RWPE2 (cell line): Measurements from ENCODE around the gene CDC73.
"Not testable (repeated sequence)": the region's sequence is repeated elsewhere in the genome, so short reads cannot be mapped to it uniquely, and the experiment has no call there.

Experiments used
- ATAC-seq: fragments of 200-7000 bp; cut with Tn5 transposase; 3 replicates; pipeline ENCODE4 v1.9.1; 2021; ENCODE audit warnings: low read depth
- DNase-seq: peaks from one replicate; pipeline ENCODE4 v3.0.0-alpha.2; 2020; ENCODE audit warnings: low spot score
- H3K27ac ChIP-seq: fragments of 450-650 bp; 2 replicates; pipeline ENCODE4 v1.5.1; 2017; ENCODE audit warnings: mild to moderate bottlenecking; ENCODE audit not compliant: poor library complexity, severe bottlenecking
- H3K27me3 ChIP-seq: fragments of 250-450 bp; sonication (Bioruptor Pico); 2 replicates; pipeline ENCODE4 v1.5.1; 2021; ENCODE audit warnings: mild to moderate bottlenecking, moderate library complexity; ENCODE audit not compliant: insufficient read depth, poor library complexity, severe bottlenecking
- H3K36me3 ChIP-seq: fragments of 250-450 bp; sonication (Bioruptor Pico); 2 replicates; pipeline ENCODE4 v1.5.1; 2020; ENCODE audit warnings: low read depth, mild to moderate bottlenecking, moderate library complexity
- H3K4me1 ChIP-seq: fragments of 250-450 bp; sonication (Bioruptor Pico); 2 replicates; pipeline ENCODE4 v1.5.1; 2021; ENCODE audit warnings: mild to moderate bottlenecking, moderate library complexity; ENCODE audit not compliant: insufficient read depth, poor library complexity, severe bottlenecking
- H3K4me3 ChIP-seq: fragments of 250-450 bp; sonication (Bioruptor Pico); 2 replicates; pipeline ENCODE4 v1.5.1; 2021; ENCODE audit warnings: mild to moderate bottlenecking, moderate library complexity; ENCODE audit not compliant: severe bottlenecking
- H3K9me3 ChIP-seq: fragments of 250-450 bp; sonication (Bioruptor Pico); 2 replicates; pipeline ENCODE4 v1.5.1; 2021; ENCODE audit warnings: mild to moderate bottlenecking, moderate library complexity; ENCODE audit not compliant: severe bottlenecking
- TF ChIP-seq, protein P1 (sequence below): fragments of 450-650 bp; IDR thresholded peaks from one replicate; pipeline ENCODE4 v1.5.1; 2017; ENCODE audit warnings: mild to moderate bottlenecking, moderate library complexity; ENCODE audit not compliant: poor library complexity, severe bottlenecking

Gene CDC73

DNA sequence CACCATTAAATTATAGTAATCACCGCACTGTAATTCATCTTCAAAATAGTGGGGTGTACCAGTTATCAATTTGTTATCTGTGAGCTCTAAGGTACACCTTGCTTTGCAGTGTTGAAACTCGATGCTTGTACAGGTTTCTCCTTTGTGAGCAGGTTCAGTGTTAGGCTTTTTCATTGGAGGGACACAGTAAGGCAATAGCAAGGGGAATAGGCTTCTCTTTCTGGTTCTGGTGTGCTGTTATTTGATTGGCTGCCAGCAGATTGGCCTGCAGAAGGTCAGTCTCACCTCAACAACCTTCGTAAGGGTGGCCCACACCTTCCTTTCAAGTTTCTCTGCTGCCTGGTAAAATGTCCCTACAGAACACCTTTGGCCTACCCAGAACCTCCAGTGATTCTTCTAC is 140.8 kb downstream of the CDC73 start:
- Histone ChIP-seq H3K4me3 (no peak overlapping the region), H3K36me3 (0 out of 2 replicates have a peak, but pooled peaks cover 8% of the 10 kb centered on the region), H3K27me3 (no peaks in the 10 kb centered on the region), H3K27ac (no peak overlapping the region), H3K9me3 (peaks cover 3% of the 10 kb centered on the region), H3K4me1 (no peaks in the 10 kb centered on the region)
- no peak for ATAC-seq
- no peak for DNase-seq
- TF ChIP-seq, protein P1, sequence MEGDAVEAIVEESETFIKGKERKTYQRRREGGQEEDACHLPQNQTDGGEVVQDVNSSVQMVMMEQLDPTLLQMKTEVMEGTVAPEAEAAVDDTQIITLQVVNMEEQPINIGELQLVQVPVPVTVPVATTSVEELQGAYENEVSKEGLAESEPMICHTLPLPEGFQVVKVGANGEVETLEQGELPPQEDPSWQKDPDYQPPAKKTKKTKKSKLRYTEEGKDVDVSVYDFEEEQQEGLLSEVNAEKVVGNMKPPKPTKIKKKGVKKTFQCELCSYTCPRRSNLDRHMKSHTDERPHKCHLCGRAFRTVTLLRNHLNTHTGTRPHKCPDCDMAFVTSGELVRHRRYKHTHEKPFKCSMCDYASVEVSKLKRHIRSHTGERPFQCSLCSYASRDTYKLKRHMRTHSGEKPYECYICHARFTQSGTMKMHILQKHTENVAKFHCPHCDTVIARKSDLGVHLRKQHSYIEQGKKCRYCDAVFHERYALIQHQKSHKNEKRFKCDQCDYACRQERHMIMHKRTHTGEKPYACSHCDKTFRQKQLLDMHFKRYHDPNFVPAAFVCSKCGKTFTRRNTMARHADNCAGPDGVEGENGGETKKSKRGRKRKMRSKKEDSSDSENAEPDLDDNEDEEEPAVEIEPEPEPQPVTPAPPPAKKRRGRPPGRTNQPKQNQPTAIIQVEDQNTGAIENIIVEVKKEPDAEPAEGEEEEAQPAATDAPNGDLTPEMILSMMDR, result no peak

DNA sequence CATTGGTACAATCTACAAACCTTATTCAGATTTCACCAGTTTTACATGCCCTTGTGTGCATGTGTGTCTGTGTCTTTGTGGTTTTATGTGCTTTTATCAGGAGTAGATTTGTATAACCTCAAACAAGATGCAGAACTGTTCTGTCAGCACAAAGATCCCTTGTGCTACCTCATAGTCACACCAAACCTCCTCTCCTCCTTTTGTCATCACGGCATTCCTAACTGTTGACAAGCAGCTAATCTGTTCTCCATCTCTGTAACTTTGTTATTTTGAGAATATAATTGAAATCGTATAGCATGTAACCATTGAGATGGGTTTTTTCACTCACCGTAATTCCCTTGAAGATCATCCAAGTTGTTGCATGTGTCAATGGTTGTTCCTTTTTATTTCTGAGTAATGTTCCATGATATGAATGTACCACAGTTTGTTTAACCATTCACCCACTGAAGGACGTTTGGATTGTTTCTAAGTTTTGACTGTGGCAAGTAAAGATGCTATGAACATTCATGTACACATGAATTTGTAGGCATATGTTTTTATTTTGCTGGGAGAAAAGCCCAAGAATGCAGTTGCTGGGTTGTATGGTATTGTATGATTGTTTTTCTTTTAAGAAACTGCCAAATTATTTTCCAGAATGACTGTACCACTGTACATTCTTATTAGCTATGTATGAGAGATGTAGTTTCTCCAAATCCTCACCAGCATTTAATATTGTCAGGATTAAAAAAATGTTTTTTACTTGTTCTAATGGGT is 142.7 kb downstream of the CDC73 start:
- DNase-seq, result no peak
- peaks cover 4% of the 10 kb centered on the region for H3K9me3 ChIP-seq
- no peaks in the 10 kb centered on the region for H3K4me1 ChIP-seq
- H3K27me3 ChIP-seq, result peaks cover 2% of the 10 kb centered on the region
- H3K36me3 ChIP-seq, result 0 out of 2 replicates have a peak, but pooled peaks cover 4% of the 10 kb centered on the region
- no peak for ATAC-seq
- no peak overlapping the region for H3K27ac ChIP-seq
- no peak overlapping the region for H3K4me3 ChIP-seq
- TF ChIP-seq, protein P1, result no peak

DNA sequence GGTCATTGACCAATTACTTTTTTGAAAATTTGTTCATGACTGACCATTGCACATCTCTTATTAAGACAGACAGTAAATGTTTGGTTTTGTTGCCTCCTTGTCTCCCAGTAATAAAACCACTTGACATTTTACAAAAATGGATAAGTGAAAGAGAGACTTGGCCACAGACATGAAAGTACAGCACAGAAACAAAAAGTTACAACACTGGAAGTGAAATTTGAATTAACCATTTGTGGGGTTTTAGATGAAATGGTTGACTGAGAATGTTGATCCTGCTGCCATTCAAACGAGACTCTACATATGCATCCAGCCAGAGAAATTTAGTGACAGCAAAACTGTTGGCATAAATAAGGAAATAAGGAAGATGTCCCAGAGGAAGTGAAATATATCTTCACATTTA is 143.9 kb downstream of the CDC73 start:
- TF ChIP-seq, protein P1, result no peak
- H3K9me3 ChIP-seq, result peaks cover 4% of the 10 kb centered on the region
- H3K4me1 ChIP-seq, result no peaks in the 10 kb centered on the region
- ATAC-seq (no peak), DNase-seq (no peak)
- peaks cover 2% of the 10 kb centered on the region for H3K27me3 ChIP-seq
- no peak overlapping the region for H3K27ac ChIP-seq
- H3K36me3 ChIP-seq, result 0 out of 2 replicates have a peak, but pooled peaks cover 4% of the 10 kb centered on the region
- no peak overlapping the region for H3K4me3 ChIP-seq

DNA sequence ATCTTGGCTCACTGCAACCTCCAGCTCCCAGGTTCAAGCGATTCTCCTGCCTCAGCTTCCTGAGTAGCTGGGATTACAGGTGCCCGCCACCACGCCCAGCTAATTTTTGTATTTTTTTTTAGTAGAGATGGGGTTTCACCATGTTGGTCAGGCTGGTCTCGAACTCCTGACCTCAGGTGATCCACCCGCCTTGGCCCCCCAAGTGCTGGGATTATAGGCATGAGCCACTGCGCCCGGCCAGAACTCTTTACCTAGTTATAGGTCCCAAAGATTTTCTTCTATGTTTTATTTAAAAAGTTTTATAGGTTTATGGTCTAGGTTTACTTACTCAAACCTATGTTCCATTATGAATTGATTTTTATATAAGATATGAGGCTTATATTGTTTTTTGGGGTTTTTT is 145.0 kb downstream of the CDC73 start:
- not testable (repeated sequence) for ATAC-seq, H3K36me3 ChIP-seq, H3K9me3 ChIP-seq, H3K4me3 ChIP-seq, H3K4me1 ChIP-seq, H3K27me3 ChIP-seq, DNase-seq, H3K27ac ChIP-seq

DNA sequence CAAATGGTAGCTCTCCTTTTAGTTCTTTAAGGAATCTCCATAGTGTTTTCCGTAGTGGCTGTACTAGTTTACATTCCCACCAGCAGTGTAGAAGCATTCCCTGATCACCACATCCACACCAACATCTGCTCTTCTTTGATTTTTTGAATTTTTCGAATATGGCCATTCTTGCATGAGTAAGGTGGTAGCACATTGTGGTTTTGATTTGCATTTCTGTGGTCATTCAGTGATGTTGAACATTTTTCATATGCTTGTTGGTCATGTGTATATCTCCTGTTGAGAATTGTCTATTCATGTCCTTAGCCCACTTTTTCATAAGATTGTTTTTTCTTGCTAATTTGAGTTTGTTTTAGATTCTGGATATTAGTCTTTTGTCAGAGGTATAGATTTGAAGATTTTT is 149.2 kb downstream of the CDC73 start:
- Histone ChIP-seq H3K27ac (no peak overlapping the region), H3K4me3 (no peak overlapping the region), H3K9me3 (peaks cover 4% of the 10 kb centered on the region), H3K36me3 (no peaks in the 10 kb centered on the region), H3K27me3 (peaks cover 2% of the 10 kb centered on the region), H3K4me1 (no peaks in the 10 kb centered on the region)
- no peak for DNase-seq
- no peak for ATAC-seq
- TF ChIP-seq, protein P1, result no peak
